Measurements from ENCODE around the gene THSD7B. TPM values are rescaled to one million over a fixed set of nuclear protein-coding genes. Genes with fewer than 3 reads are reported as not detected.

Gene THSD7B
- total and polyA plus RNA-seq, 2 experiments from 2014 or later: 0.86 to 3.8 TPM

GRCh38 chr2:136997557-136997956, 232.2 kb downstream of the THSD7B start (continued):
- no peak for TF ChIP-seq CTCF (conservative IDR thresholded peaks at IDR 0.05; ENCODE audit: low read depth in 2 of 2)

DNA sequence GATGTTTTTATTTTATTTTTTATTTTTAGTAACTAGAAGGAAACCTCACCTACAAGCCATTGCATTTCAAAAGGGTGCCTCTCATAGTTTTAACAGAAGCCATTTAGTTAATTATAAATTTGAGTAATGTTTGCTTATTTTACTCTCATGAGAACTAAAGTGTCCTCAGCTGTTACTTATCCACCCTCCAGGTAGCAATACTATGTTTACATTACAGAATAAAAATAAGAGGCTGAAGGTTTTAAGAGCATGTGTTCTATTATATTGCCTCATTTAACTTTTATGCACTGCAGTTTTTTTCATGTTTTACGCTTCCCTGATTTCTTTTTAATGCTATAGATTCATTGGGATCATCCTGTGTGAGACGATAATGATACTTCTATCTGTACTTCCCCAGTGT, 235.5 kb downstream of the THSD7B start:
- Histone ChIP-seq H3K4me2 (no peak overlapping the region), H3K79me2 (replicated peaks; ENCODE audit: insufficient read depth) (no peaks in the 10 kb centered on the region), H3K4me3 (no peak overlapping the region), H3K27ac (ENCODE audit: low read depth) (no peak overlapping the region), H3K9me2 (ENCODE audit: insufficient read depth) (no peaks in the 10 kb centered on the region), H3K36me3 (ENCODE audit: insufficient read depth) (no peaks in the 10 kb centered on the region), H3K27me3 (ENCODE audit: insufficient read depth) (no peaks in the 10 kb centered on the region), H3F3A (replicated peaks; ENCODE audit: low read depth) (no peaks in the 10 kb centered on the region), H3K4me1 (ENCODE audit: insufficient read depth) (no peaks in the 10 kb centered on the region), H2AFZ (no peak overlapping the region), H4K20me1 (replicated peaks; ENCODE audit: insufficient read depth) (no peaks in the 10 kb centered on the region)
- Mint-ChIP-seq H3K4me3 (no peak overlapping the region), H3K9me3 (no peaks in the 10 kb centered on the region), H3K27ac (no peak overlapping the region), H3K4me1 (no peaks in the 10 kb centered on the region), H3K27me3 (ENCODE audit: insufficient read depth, low read depth, poor library complexity) (no peaks in the 10 kb centered on the region), H3K36me3 (ENCODE audit: low read depth) (no peaks in the 10 kb centered on the region)
- no peak for ATAC-seq
- DNase-seq (ENCODE audit: low spot score): no peak
- TF ChIP-seq POLR2AphosphoS5 (IDR thresholded peaks at IDR 0.05; ENCODE audit: low read depth) (no peak), EZH2phosphoT487 (IDR thresholded peaks at IDR 0.05; ENCODE audit: unreplicated experiment) (no peak), JUNB (IDR thresholded peaks at IDR 0.05; ENCODE audit: unreplicated experiment) (no peak), STAT1 (IDR thresholded peaks at IDR 0.05; ENCODE audit: unreplicated experiment) (no peak), REST (IDR thresholded peaks at IDR 0.05; ENCODE audit: unreplicated experiment) (no peak), ETS1 (IDR thresholded peaks at IDR 0.05) (no peak), CTCF (conservative IDR thresholded peaks at IDR 0.05; ENCODE audit: low read depth in 2 of 2) (no peak), EZH2 (IDR thresholded peaks at IDR 0.05; ENCODE audit: low read depth, unreplicated experiment) (no peak), NANOG (IDR thresholded peaks at IDR 0.05; ENCODE audit: borderline replicate concordance) (no peak), ZNF331 (CRISPR knock-in tag; IDR thresholded peaks at IDR 0.05; ENCODE audit: low read depth) (no peak)
- TF ChIP-seq, protein P1, sequence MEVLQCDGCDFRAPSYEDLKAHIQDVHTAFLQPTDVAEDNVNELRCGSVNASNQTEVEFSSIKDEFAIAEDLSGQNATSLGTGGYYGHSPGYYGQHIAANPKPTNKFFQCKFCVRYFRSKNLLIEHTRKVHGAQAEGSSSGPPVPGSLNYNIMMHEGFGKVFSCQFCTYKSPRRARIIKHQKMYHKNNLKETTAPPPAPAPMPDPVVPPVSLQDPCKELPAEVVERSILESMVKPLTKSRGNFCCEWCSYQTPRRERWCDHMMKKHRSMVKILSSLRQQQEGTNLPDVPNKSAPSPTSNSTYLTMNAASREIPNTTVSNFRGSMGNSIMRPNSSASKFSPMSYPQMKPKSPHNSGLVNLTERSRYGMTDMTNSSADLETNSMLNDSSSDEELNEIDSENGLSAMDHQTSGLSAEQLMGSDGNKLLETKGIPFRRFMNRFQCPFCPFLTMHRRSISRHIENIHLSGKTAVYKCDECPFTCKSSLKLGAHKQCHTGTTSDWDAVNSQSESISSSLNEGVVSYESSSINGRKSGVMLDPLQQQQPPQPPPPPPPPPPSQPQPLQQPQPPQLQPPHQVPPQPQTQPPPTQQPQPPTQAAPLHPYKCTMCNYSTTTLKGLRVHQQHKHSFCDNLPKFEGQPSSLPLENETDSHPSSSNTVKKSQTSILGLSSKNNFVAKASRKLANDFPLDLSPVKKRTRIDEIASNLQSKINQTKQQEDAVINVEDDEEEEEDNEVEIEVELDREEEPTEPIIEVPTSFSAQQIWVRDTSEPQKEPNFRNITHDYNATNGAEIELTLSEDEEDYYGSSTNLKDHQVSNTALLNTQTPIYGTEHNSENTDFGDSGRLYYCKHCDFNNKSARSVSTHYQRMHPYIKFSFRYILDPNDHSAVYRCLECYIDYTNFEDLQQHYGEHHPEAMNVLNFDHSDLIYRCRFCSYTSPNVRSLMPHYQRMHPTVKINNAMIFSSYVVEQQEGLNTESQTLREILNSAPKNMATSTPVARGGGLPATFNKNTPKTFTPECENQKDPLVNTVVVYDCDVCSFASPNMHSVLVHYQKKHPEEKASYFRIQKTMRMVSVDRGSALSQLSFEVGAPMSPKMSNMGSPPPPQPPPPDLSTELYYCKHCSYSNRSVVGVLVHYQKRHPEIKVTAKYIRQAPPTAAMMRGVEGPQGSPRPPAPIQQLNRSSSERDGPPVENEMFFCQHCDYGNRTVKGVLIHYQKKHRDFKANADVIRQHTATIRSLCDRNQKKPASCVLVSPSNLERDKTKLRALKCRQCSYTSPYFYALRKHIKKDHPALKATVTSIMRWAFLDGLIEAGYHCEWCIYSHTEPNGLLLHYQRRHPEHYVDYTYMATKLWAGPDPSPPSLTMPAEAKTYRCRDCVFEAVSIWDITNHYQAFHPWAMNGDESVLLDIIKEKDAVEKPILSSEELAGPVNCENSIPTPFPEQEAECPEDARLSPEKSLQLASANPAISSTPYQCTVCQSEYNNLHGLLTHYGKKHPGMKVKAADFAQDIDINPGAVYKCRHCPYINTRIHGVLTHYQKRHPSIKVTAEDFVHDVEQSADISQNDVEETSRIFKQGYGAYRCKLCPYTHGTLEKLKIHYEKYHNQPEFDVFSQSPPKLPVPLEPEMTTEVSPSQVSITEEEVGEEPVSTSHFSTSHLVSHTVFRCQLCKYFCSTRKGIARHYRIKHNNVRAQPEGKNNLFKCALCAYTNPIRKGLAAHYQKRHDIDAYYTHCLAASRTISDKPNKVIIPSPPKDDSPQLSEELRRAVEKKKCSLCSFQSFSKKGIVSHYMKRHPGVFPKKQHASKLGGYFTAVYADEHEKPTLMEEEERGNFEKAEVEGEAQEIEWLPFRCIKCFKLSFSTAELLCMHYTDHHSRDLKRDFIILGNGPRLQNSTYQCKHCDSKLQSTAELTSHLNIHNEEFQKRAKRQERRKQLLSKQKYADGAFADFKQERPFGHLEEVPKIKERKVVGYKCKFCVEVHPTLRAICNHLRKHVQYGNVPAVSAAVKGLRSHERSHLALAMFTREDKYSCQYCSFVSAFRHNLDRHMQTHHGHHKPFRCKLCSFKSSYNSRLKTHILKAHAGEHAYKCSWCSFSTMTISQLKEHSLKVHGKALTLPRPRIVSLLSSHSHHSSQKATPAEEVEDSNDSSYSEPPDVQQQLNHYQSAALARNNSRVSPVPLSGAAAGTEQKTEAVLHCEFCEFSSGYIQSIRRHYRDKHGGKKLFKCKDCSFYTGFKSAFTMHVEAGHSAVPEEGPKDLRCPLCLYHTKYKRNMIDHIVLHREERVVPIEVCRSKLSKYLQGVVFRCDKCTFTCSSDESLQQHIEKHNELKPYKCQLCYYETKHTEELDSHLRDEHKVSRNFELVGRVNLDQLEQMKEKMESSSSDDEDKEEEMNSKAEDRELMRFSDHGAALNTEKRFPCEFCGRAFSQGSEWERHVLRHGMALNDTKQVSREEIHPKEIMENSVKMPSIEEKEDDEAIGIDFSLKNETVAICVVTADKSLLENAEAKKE (CRISPR knock-in tag; IDR thresholded peaks at IDR 0.05): no peak
